ENCODE data around the gene JAK1.

GRCh38 chr1:64857347-64857746 lies 109.0 kb downstream of the JAK1 start:
- TF ChIP-seq, protein P1, sequence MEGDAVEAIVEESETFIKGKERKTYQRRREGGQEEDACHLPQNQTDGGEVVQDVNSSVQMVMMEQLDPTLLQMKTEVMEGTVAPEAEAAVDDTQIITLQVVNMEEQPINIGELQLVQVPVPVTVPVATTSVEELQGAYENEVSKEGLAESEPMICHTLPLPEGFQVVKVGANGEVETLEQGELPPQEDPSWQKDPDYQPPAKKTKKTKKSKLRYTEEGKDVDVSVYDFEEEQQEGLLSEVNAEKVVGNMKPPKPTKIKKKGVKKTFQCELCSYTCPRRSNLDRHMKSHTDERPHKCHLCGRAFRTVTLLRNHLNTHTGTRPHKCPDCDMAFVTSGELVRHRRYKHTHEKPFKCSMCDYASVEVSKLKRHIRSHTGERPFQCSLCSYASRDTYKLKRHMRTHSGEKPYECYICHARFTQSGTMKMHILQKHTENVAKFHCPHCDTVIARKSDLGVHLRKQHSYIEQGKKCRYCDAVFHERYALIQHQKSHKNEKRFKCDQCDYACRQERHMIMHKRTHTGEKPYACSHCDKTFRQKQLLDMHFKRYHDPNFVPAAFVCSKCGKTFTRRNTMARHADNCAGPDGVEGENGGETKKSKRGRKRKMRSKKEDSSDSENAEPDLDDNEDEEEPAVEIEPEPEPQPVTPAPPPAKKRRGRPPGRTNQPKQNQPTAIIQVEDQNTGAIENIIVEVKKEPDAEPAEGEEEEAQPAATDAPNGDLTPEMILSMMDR (IDR thresholded peaks at IDR 0.05): no peak
- TF ChIP-seq POLR2A (IDR thresholded peaks at IDR 0.05) (no peak), POLR2AphosphoS5 (IDR thresholded peaks at IDR 0.05) (no peak)

All from breast epithelium (tissue), 3 donors.